PC-3 (cell line): ENCODE measurements around the gene ELOVL3. TPM values are rescaled to one million over a fixed set of nuclear protein-coding genes. Genes with fewer than 3 reads are reported as not detected.

Experiments used
- ATAC-seq: fragments of 200-7000 bp; cut with Tn5 transposase; 2 replicates; pipeline ENCODE4 v1.9.1; 2020; ENCODE audit warnings: mild to moderate bottlenecking, moderate library complexity
- BruUV-seq: library from RNA; stranded (reverse); fragments of 400-500 nt; replicated peaks from 2 replicates; lab custom pipeline; 2021; lab: Mats Ljungman, UMichigan
- CTCF ChIA-PET: fragments of 300-600 bp; sonication (Branson Sonifier 250); formaldehyde crosslinking; loops from one replicate; lab custom pipeline; 2022; ENCODE audit warnings: antibody characterized with exemption; lab: Charles Lee
- POLR2A ChIA-PET: fragments of 300-600 bp; sonication (Branson Sonifier 250); formaldehyde crosslinking; loops from one replicate; lab custom pipeline; 2022; ENCODE audit warnings: antibody characterized with exemption; ENCODE audit not compliant: unreplicated experiment; lab: Charles Lee
- DNase-seq: peaks from one replicate; pipeline ENCODE4 v3.0.0-alpha.2; 2015
- H2AFZ ChIP-seq: fragments of 300-600 bp; sonication (generic); 2 replicates; pipeline ENCODE4 v1.6.0; 2016; ENCODE audit warnings: antibody characterized with exemption, low read length
- H3F3A ChIP-seq: fragments of 300-600 bp; sonication (generic); one replicate; pipeline ENCODE4 v1.6.0; 2017; ENCODE audit warnings: antibody characterized with exemption, low read length, control low read depth, mild to moderate bottlenecking; ENCODE audit not compliant: unreplicated experiment
- H3K27ac ChIP-seq: fragments of 300-600 bp; sonication (generic); 2 replicates; pipeline ENCODE4 v1.5.1; 2016; ENCODE audit warnings: mild to moderate bottlenecking, low read length
- H3K27me3 ChIP-seq: fragments of 300-600 bp; sonication (generic); 2 replicates; pipeline ENCODE4 v1.6.1; 2016; ENCODE audit warnings: low read length, mixed read lengths
- H3K36me3 ChIP-seq: fragments of 300-600 bp; sonication (generic); 2 replicates; pipeline ENCODE4 v1.6.1; 2016; ENCODE audit warnings: low read depth, mixed run types, low read length, mixed read lengths
- H3K4me1 ChIP-seq: fragments of 300-600 bp; sonication (generic); 2 replicates; pipeline ENCODE4 v1.5.1; 2016; ENCODE audit warnings: low read length; ENCODE audit not compliant: insufficient read depth
- H3K4me2 ChIP-seq: fragments of 300-600 bp; sonication (generic); 2 replicates; pipeline ENCODE4 v1.6.0; 2016; ENCODE audit warnings: low read length
- H3K4me3 ChIP-seq: fragments of 300-600 bp; sonication (generic); 2 replicates; pipeline ENCODE4 v1.5.1; 2016; ENCODE audit warnings: mild to moderate bottlenecking, low read length, mixed read lengths
- H3K79me2 ChIP-seq: fragments of 300-600 bp; sonication (generic); 2 replicates; pipeline ENCODE4 v1.6.1; 2017; ENCODE audit warnings: low read length, mixed read lengths
- H3K9ac ChIP-seq: fragments of 300-600 bp; sonication (generic); 2 replicates; pipeline ENCODE4 v1.6.0; 2016; ENCODE audit warnings: mild to moderate bottlenecking, low read length
- H3K9me2 ChIP-seq: fragments of 300-600 bp; sonication (generic); replicated peaks from 2 replicates; pipeline ENCODE4 v1.6.1; 2016; ENCODE audit warnings: mixed run types, low read length, mixed read lengths
- H3K9me3 ChIP-seq: fragments of 300-600 bp; sonication (generic); 2 replicates; pipeline ENCODE4 v1.6.1; 2016; ENCODE audit warnings: low read length, mixed read lengths
- H4K20me1 ChIP-seq: fragments of 300-600 bp; sonication (generic); 2 replicates; pipeline ENCODE4 v1.6.1; 2016; ENCODE audit warnings: low read length, mixed read lengths
- CTCF ChIP-seq: fragments of 300-600 bp; sonication (generic); conservative IDR thresholded peaks from 2 replicates; pipeline ENCODE4 v1.5.1; 2017; ENCODE audit warnings: antibody characterized with exemption, low read depth, mild to moderate bottlenecking, low read length
- EZH2 ChIP-seq: fragments of 300-600 bp; sonication (generic); IDR thresholded peaks from one replicate; pipeline ENCODE4 v1.6.1; 2017; ENCODE audit warnings: antibody characterized with exemption, mild to moderate bottlenecking, low read length; ENCODE audit not compliant: unreplicated experiment
- EZH2phosphoT487 ChIP-seq: fragments of 300-600 bp; sonication (generic); IDR thresholded peaks from 2 replicates; pipeline ENCODE4 v1.6.1; 2018; ENCODE audit warnings: mild to moderate bottlenecking, antibody characterized with exemption, low read length, borderline replicate concordance
- intact Hi-C: fragments of 100-400 bp; cut with micrococcal nuclease; formaldehyde crosslinking; loops from 2 replicates; pipeline ENCODE4 v1.9.0; 2023
- total RNA-seq: library from RNA; depleted of rRNA; stranded (reverse); fragments of >200 nt; gene quantifications from 2 replicates; pipeline ENCODE4 v1.2.3, GENCODE V29; 2014

Gene ELOVL3
- total RNA-seq, 1 experiment from 2014 or later: 0.40 TPM

DNA sequence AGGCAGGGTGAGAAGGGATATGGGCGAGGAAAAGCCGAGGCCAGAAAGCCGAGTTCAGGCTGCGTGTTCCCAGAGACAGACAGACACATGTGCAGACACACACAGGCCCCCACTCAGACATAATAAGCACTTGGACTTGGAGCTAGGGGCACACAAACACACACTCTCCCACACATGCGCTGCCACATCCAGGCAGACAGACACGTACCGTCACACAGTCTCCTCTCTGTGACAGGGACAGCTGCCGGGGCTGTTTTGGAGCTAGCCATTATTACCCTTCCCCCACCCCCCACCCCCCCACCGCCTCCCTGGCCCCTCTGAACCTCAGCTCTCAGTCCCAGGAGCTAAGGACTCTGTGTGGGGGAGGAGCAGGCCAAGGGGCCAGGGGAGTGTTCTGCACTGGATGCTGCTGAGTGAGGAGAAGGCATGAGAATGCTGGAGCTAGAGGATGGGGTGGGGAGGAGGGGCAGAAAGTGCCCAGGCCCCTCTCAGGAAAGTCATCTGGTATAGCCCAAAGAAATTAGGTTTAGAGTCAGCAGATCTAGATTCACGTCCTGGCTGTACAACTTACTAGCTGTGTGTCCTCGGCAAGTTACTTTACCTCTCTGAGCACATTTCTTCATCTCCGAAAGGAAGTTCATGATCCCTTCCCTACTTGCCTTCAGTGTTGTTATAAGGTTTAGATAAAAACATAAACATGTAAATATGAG is 8.9 kb downstream of the ELOVL3 start:
- Histone ChIP-seq H3K4me1 (peaks cover 11% of the 10 kb centered on the region), H3F3A (no peaks in the 10 kb centered on the region), H2AFZ (no peak overlapping the region), H4K20me1 (no peaks in the 10 kb centered on the region), H3K79me2 (no peaks in the 10 kb centered on the region), H3K9ac (no peak overlapping the region), H3K9me2 (no peaks in the 10 kb centered on the region), H3K27me3 (peaks cover 4% of the 10 kb centered on the region; the same call in 1 of the 2 replicates), H3K27ac (no peak overlapping the region), H3K4me2 (no peak overlapping the region), H3K9me3 (no peaks in the 10 kb centered on the region), H3K4me3 (no peak overlapping the region), H3K36me3 (no peaks in the 10 kb centered on the region)
- TF ChIP-seq EZH2phosphoT487: no peak
- ChIA-PET POLR2A (interaction anchor here (0.6 to 1.0 kb wide), 3 partner anchors 10 to 534 kb away, joined by 3 to 7 read pairs (median 4); partner anchors contain the start of gene GBF1), CTCF (no interaction called here)
- BruUV-seq: no TSS peak
- intact Hi-C loops: no loop called here
- DNase-seq (no peak), ATAC-seq (no peak)

GRCh38 chr10:102235598-102235920 is 9.5 kb downstream of the ELOVL3 start:
- Histone ChIP-seq H3K27ac (no peak overlapping the region), H3K27me3 (peaks cover 4% of the 10 kb centered on the region; the same call in 1 of the 2 replicates), H2AFZ (no peak overlapping the region), H4K20me1 (no peaks in the 10 kb centered on the region), H3K9ac (no peak overlapping the region), H3K9me2 (no peaks in the 10 kb centered on the region), H3K4me3 (no peak overlapping the region), H3K79me2 (no peaks in the 10 kb centered on the region), H3K4me2 (no peak overlapping the region), H3K4me1 (peaks cover 8% of the 10 kb centered on the region), H3F3A (no peaks in the 10 kb centered on the region), H3K36me3 (no peaks in the 10 kb centered on the region), H3K9me3 (no peaks in the 10 kb centered on the region)
- ChIA-PET POLR2A (interaction anchor here (1.0 kb wide), 1 partner anchor 10 kb away, joined by 4 read pairs; the partner anchor contains the start of gene GBF1), CTCF (interaction anchor here (0.6 kb wide), 1 partner anchor 150 kb away, joined by 3 read pairs; no protein-coding TSS in a partner anchor)
- no TSS peak for BruUV-seq
- peak; percentile 69 for DNase-seq
- peak; percentile 96 for ATAC-seq
- TF ChIP-seq EZH2phosphoT487 (no peak), CTCF (no peak), EZH2 (no peak)
- intact Hi-C loops: no loop called here

- H4K20me1 ChIP-seq: no peaks in the 10 kb centered on the region
- H3K9ac ChIP-seq: no peak overlapping the region
- no peak overlapping the region for H2AFZ ChIP-seq
- CTCF ChIA-PET: interaction anchor here (0.6 kb wide), 1 partner anchor 150 kb away, joined by 3 read pairs; no protein-coding TSS in a partner anchor
- H3K27ac ChIP-seq: no peak overlapping the region
- POLR2A ChIA-PET: interaction anchor here (1.0 kb wide), 1 partner anchor 9 kb away, joined by 4 read pairs; the partner anchor contains the start of gene GBF1
- no peak overlapping the region for H3K4me2 ChIP-seq
- no peak overlapping the region for H3K4me3 ChIP-seq
- no peaks in the 10 kb centered on the region for H3K9me3 ChIP-seq
- no peak for DNase-seq
- H3K4me1 ChIP-seq: peaks cover 8% of the 10 kb centered on the region
- peaks cover 2% of the 10 kb centered on the region; the same call in 1 of the 2 replicates for H3K27me3 ChIP-seq
- no peaks in the 10 kb centered on the region for H3K79me2 ChIP-seq
- no peaks in the 10 kb centered on the region for H3F3A ChIP-seq
- ATAC-seq: no peak
- TF ChIP-seq EZH2phosphoT487 (no peak), CTCF (no peak), EZH2 (no peak)
- H3K36me3 ChIP-seq: no peaks in the 10 kb centered on the region
- BruUV-seq: no TSS peak
- intact Hi-C loops: no loop called here
- H3K9me2 ChIP-seq: no peaks in the 10 kb centered on the region
Observed at GRCh38 chr10:102236006-102236405, 9.9 kb downstream of the ELOVL3 start.
